Measurements from ENCODE around the gene FAM161A.
"Not testable (repeated sequence)": the region's sequence is repeated elsewhere in the genome, so short reads cannot be mapped to it uniquely, and the experiment has no call there.

The FAM161A gene

DNA sequence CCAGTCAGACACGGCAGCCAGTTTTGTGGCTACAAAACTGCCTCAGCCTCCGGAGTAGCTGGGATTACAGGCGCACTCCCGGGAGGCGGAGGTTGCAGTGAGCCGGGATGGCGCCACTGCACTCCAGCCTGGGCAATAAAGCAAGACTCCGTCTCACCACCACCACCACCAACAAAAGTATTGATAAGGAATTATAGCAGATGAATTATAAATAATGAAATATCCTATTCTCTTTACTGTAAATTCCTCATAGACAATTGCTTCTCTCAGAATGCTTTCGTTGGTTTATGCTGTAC lies 1.4 kb upstream of the FAM161A start:
- TF ChIP-seq, protein P1, sequence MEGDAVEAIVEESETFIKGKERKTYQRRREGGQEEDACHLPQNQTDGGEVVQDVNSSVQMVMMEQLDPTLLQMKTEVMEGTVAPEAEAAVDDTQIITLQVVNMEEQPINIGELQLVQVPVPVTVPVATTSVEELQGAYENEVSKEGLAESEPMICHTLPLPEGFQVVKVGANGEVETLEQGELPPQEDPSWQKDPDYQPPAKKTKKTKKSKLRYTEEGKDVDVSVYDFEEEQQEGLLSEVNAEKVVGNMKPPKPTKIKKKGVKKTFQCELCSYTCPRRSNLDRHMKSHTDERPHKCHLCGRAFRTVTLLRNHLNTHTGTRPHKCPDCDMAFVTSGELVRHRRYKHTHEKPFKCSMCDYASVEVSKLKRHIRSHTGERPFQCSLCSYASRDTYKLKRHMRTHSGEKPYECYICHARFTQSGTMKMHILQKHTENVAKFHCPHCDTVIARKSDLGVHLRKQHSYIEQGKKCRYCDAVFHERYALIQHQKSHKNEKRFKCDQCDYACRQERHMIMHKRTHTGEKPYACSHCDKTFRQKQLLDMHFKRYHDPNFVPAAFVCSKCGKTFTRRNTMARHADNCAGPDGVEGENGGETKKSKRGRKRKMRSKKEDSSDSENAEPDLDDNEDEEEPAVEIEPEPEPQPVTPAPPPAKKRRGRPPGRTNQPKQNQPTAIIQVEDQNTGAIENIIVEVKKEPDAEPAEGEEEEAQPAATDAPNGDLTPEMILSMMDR (IDR thresholded peaks at IDR 0.05) = no peak
- TF ChIP-seq ZFX (IDR thresholded peaks at IDR 0.05; ENCODE audit: borderline replicate concordance) = no peak
- peak overlapping the region; percentile 85 for H3K27ac ChIP-seq

DNA sequence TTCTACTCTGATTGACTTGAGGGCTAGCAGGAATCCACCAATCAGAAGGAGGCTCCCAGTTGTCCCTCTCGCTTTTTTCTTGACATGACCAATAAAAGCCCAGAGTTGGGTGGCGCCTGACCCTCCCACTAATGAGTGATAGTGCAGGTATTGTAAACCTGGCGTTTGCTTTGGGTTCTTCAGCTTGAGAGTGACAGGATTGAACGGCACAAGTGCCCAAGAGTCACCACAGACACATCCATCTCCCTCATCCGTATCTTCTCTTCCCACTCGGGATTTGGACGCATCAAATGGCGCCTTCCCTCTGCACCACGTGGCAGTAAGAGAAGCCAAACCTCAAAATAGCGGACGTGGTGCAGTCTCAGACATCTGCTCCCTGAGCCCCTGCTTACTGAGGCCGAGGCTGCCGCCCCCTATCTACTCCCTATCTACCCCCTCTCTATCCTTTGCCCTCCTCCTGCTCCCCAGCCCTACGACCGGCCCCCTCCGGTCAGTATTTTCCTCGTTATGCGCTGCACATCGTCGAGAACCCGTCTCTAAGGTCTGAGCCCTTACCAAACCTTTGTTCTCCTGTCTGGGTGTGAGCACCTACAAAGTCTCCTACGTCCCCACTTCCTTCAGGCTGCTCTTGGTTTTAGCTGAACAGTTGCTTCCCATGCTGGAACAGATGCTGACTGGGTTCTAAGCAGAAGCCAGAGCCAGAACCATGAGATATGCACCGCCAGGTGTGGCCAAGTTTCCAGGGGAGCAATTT lies 881 bp upstream of the FAM161A start:
- peak overlapping the region; percentile 85 for H3K27ac ChIP-seq
- no peak for TF ChIP-seq ZFX (IDR thresholded peaks at IDR 0.05; ENCODE audit: borderline replicate concordance)
- TF ChIP-seq, protein P1 (IDR thresholded peaks at IDR 0.05) = no peak

DNA sequence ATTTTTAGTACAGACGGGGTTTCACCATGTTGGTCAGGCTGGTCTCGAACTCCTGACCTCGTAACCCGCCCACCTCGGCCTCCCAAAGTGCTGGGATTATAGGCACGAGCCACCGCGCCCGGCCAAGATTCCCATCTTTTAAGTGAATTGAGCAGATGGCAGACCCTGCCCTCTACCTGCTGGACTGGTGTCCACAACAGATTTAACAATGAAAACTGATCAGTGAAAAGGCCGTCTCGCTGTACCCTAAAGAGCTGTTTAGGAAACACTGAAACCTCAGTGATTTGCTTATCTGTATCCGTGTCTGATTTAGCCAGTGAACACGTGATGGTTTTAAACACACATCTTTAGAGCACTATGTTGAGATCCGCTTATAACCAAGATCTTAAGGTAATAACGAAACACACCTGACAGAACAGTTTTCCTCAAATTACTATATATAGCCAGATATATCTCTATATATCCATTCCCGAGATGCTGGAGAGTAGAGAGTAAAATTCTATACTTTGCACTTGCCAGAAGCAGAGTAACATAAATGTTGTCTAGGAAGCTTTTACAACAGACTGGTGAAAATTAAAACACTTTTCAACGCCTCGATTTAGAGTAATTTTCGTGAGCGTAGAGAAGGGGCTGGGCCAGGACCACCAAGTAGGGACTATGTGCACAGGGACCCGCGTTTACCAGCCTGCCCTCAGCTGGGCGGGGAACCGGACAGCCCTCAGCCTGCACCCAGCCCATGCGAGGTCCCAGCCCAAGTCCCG lies 594 bp downstream of the FAM161A start:
- TF ChIP-seq, protein P1 (IDR thresholded peaks at IDR 0.05) = 0 out of 2 replicates have a peak, but pooled peaks have one; percentile 13
- no peak for TF ChIP-seq ZFX (IDR thresholded peaks at IDR 0.05; ENCODE audit: borderline replicate concordance)
- H3K27ac ChIP-seq = peak overlapping the region; percentile 85

DNA sequence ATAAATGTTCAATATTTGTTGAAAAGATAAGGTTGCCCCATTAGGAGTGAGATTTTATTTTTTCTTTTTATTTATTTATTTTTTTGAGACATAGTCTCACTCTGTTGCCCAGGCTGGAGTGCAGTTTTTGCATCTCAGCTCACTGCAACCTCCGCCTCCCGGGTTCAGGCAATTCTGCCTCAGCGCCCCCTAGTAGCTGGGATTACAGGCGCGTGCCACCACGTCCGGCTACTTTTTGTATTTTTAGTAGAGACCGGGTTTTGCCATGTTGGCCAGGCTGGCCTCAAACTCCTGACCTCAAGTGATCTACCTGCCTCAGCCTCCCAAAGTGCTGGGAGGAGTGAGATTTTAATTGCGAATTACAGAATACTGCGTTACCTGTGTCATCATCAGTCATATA lies 2.6 kb downstream of the FAM161A start:
- H3K27ac ChIP-seq = not testable (repeated sequence)
- TF ChIP-seq, protein P1 (IDR thresholded peaks at IDR 0.05) = peak; percentile 20; the same call in 1 of the 2 replicates

DNA sequence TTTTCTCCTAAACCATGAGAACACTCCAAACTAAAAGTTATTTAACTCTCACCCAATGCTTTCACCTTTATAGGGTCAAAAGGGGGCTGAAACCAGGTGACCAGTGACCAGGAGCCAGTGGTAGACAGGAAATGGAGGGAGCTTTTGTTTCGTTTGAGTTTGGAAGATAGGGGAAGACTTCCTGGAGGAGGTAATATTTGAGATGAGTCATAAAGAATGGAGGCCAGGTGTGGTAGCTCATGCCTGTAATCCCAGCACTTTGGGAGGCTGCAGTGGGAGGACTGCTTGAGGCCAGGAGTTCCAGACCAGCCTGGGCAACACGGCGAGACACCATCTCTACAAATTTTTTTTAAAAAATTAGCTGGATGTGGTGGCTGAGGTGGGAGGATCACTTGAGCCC lies 8.5 kb downstream of the FAM161A start:
- TF ChIP-seq, protein P1 (IDR thresholded peaks at IDR 0.05) = no peak
- TF ChIP-seq ZFX (IDR thresholded peaks at IDR 0.05; ENCODE audit: borderline replicate concordance) = no peak
- H3K27ac ChIP-seq = no peak overlapping the region

DNA sequence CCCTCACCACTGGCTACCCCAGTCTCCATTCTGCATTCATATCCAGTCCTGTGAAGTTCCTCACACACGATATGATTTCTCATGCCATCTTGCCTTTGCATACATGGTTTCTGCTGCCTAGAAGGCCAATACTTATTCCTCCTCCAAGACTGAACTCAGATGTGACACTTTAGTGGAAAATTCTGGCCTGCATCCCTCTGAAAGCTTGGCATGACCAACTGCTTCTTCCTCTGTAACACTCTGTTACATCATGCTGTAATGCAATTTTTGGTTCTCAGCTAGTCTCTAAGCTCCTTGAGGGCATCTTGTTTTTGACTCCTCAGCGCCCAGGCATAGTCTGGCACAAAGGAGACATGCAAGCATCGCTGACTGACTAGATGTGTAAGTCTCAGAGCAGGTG lies 12.6 kb downstream of the FAM161A start:
- no peak overlapping the region for H3K27ac ChIP-seq
- no peak for TF ChIP-seq ZFX (IDR thresholded peaks at IDR 0.05; ENCODE audit: borderline replicate concordance)
- TF ChIP-seq, protein P1 (IDR thresholded peaks at IDR 0.05) = no peak

DNA sequence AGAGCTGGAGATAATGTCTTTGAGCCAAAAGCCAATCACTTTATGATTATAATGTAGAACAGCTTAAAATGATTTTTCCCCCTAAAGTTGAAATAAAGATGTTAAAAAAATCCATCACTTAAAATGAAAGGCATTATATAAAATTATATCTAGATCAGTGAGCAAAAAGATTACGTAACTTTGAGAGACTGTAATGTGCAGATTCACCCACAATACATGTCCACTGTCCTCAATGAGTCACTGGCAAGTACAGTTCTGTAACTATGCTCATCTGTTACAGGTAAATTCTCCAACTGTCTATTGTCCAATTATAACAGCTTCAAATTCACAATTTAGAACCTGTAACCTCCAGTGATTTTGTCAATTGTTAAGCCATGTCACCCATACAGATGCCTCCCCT lies 19.0 kb downstream of the FAM161A start:
- no peak overlapping the region for H3K27ac ChIP-seq
- TF ChIP-seq, protein P1 (IDR thresholded peaks at IDR 0.05) = no peak
- no peak for TF ChIP-seq ZFX (IDR thresholded peaks at IDR 0.05; ENCODE audit: borderline replicate concordance)
